GM18519 (cell line): Measurements from ENCODE around the gene TMEM106B.
A peak's percentile ranks its signal among the peaks of the same experiment; 100 is the strongest.
"Not testable (repeated sequence)": the region's sequence is repeated elsewhere in the genome, so short reads cannot be mapped to it uniquely, and the experiment has no call there.

Experiments
- ATAC-seq: cut with Tn5 transposase; IDR thresholded peaks from one replicate; pipeline ENCODE4 v1.9.1; 2021; ENCODE audit warnings: mild to moderate bottlenecking, moderate library complexity; ENCODE audit not compliant: unreplicated experiment, low FRiP score

Gene TMEM106B

DNA sequence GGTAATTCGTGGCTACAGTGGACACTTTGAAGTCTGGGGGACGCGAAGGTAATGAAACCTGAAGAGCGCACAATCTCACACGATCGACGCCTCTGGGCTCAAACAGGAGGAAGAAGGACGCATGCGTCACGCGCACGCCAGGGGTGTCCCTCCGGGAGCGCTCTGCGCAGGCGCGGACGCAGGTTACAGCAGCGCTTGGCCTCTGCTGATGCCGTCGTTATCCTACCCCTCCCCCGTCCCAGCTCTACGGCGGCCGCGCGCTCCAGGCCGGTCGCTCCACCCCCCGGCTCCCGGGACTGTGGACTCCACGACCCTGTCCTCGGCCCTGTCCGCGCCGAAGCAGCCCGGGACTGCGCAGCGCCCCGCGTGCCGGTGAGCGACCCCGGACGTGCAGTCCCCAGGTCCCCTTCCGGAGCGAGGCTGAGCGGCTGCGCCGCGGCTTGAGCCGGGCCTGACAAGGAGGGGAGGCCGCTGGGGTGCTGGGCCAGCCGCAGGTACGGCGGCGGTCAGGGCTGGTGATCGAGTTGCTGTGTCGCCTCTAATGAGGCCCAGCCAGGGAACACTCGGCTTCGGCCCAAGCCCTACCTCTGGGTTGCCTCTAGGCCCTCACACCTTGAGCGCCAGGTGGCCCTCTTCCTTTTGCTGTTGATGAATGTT is at the start of gene TMEM106B:
TMEM106B (plus strand) TSS at position 241 of the 657 bp plus-strand sequence. CDS start 3,517 bp downstream, outside the sequence.
- peak; percentile 94 for ATAC-seq

DNA sequence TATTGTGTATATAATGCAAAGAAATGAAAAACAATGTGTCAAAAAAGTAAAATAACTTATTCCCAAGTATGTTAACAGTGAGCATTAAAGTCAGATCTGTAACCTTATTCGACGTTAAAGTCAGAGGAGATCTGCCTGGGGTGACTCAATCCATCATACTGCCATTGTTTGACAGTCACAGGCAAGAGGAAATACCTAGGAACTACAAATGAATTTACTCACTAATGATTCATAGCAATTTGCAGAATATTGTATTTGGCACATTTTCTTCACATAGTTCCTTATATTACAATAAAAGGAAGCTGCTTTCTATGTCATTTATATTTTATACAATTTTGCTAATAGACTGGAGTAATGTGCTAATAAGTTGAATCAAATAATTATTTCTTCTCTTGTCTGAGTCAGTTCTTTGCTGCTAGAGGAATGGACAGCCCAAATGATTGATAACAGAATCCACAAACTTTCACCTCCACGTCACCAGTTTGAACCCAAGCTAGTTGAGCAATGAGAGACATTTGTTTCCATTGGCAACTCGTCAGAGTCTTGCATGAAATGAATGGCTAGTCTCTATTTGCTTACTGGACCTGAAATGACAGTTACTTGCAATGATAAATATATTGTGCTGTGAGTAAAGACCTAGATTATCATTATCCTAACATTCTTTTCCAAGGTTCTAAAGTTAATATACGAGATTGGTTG is 48.5 kb upstream of the TMEM106B start:
- ATAC-seq: no peak

DNA sequence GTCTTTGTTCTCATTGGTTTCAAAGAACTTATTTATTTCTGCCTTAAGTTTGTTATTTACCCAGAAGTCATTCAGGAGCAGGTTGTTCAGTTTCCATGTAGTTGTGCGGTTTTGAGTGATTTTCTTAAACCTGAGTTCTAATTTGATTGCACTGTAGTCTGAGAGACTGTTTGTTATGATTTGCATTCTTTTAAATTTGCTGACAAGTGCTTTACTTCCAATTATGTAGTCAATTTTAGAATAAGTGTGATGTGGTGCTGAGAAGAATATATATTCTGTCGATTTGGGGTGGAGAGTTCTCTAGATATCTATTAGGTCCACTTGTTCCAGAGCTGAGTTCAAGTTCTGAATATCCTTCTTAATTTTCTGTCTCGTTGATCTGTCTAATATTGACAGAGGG is 43.0 kb upstream of the TMEM106B start:
- ATAC-seq: not testable (repeated sequence)

DNA sequence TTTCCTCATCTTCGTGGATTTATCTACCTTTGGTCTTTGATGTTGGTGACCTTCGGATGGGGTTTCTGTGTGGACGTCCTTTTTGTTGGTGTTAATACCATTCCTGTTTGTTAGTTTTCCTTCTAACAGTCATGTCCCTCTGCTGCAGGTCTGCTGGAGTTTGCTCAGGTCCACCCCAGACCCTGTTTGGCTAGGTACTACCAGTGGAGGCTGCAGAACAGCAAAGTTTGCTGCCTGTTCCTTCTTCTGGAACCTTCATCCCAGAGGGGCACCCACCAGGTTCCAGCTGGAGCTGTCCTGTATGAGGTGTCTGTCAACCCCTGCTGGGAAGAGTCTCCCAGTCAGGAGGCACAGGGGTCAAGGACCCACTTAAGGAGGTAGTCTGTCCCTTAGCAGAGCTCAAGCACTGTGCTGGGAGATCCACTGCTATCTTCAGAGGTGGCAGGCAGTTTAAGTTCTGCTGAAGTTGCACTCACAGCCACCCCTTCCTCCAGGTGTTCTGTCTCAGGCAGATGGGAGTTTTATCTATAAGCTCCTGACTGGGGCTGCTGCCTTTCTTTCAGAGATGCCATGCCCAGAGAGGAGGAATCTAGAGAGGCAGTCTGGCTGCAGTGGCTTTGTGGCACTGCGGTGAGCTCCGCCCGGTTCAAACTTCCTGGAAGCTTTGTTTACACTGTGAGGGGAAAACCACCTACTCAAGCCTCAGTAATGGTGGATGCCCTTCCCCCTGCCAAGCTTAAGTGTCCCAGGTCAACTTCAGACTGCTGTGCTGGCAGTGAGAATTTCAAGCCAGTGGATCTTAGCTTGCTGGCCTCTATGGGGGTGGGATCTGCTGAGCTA is 40.9 kb upstream of the TMEM106B start:
- ATAC-seq: not testable (repeated sequence)

DNA sequence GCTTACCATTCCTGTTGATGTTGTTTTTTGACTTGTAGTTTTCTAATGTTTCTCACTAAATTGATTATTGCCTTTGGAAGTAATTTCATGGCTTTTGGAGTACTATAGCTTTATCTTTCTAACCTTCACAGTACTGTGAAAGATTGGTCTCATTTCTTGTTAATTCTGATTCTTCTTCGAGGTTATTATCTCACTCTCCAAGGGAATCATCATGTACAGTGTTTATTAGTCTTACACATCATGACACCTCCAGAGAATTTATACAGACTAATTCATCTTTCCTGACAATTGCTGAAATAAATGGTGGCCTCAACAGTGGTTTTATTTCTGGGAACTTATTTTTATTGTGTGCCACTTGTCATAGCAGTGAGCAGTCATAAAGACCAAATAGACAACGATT is 37.4 kb upstream of the TMEM106B start:
- ATAC-seq: no peak

DNA sequence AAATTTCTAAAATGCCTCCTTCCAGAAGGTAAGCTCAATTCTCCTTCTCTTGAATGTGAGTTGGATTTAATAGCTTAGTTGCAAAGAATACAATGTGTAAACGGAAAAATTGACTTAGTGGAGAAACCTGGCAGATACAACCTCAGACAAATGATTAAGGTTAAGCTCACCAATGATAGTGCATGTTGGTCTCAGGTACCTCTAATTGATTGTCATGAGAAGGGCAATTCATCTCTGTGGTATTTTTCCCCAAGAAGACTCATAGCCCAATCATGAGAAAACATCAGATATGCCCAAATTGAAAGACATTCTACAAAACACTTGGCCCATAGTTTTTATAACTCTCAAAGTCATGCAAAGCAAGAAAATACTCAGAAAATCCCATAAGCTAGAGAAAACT is 36.2 kb upstream of the TMEM106B start:
- ATAC-seq: no peak

DNA sequence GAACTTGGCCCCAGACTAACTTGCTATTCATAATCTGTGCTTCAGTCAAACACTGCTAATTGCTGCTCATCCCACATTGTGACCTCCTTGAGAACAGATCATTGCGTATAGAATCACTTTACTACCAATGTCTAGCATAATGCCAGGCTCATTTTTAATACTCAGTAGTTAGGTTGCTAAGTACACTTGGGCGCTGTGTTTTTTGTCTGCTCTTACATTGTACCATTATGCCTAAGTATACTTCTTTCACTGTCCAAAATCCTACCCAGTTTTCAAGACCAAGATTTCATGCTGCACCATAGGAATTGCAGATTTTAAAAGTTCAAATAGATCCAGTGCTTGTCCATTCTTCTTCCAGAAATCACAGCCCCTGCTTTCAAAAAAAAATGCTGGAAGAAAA is 32.8 kb upstream of the TMEM106B start:
- no peak for ATAC-seq

DNA sequence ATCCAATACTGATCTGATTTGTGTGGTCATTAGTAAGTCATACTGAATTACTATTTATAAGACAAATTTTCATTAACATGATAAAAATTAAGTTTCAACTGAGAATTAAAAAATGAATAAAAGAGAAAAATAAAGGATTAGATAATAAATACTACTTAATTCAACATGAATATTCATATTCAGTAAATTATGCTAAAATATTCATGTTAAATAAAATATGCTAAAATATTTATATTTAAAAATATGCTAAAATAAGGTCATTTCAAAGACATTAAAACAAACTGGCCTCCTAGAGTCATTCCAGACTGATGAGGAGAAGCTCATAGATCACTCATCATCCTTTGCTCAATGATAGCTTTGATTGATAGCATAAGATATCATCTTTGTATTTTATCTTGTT is 16.7 kb upstream of the TMEM106B start:
- ATAC-seq: no peak

DNA sequence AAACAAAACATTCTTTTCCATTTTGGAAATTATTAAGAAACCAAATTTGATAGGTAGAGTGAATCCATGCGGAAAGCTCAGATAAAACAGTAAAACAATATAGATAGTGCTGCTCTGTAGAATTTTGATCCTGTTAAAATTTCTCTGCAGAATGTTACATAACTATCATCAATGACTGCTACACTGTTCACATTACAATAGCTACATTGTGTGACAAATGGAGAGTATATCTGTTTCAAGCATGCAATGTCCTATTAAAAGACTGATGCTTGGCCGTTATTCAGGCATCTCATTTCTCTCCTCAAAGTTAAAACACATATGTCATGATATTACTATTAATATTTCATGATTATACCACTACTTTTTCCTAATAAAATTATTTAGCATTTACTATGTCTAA is 14.7 kb upstream of the TMEM106B start:
- ATAC-seq: no peak

DNA sequence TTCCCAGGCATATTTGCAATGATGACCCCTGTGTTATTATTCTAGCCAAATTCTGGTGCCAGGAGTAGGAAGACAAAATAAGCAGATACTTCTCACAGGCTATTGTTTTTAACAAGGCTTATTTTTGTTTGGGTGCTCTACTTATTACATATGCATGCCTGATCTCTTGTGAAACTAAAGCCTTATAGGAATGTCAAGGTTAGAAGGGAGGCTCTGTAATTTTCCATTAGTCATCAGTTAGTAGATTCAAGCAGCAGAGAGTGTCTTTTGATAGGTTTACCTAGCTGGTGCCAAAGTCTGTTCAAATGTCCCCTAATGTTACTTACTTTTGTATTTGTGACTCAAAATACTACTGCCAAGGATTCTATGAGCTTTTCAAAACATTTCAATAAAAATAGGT is 11.7 kb upstream of the TMEM106B start:
- ATAC-seq: no peak

DNA sequence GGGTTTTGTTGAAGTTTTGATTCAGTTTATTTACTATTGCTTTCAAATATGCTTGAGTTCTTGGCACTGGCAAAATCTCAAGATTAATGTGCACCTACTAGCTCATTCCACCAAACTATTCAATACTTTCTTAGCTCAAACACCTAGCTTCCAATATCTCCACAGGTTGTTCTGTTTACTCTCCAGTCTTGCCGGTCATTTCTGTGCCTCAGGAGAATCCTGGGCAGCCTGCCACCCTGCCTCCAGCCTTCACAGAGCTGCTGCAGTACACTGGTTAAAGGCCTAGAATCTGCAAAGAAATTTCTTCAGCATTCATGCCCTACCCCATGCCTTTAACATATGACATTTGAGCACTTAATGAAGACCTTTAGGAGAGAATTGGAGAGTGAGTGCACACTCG is 4.0 kb upstream of the TMEM106B start:
- ATAC-seq: no peak

DNA sequence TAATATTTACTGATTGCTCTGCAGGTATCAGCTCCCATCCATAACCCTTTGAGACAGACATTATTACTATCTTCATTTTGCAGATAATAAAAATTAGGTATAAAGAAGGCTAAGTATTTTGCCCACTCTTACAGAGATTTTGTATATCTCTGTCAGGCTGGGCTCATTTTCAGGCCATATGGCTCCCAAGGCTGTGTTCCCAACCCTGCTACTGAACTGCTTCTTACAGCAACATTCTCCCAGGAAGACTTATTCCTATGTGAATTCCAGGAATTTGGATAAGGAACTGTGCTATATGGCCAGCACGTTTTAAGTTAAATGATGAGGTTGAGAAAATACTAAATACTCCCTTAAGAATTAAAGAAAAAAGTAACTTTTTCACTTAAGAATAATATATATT is 1.9 kb upstream of the TMEM106B start:
- no peak for ATAC-seq

DNA sequence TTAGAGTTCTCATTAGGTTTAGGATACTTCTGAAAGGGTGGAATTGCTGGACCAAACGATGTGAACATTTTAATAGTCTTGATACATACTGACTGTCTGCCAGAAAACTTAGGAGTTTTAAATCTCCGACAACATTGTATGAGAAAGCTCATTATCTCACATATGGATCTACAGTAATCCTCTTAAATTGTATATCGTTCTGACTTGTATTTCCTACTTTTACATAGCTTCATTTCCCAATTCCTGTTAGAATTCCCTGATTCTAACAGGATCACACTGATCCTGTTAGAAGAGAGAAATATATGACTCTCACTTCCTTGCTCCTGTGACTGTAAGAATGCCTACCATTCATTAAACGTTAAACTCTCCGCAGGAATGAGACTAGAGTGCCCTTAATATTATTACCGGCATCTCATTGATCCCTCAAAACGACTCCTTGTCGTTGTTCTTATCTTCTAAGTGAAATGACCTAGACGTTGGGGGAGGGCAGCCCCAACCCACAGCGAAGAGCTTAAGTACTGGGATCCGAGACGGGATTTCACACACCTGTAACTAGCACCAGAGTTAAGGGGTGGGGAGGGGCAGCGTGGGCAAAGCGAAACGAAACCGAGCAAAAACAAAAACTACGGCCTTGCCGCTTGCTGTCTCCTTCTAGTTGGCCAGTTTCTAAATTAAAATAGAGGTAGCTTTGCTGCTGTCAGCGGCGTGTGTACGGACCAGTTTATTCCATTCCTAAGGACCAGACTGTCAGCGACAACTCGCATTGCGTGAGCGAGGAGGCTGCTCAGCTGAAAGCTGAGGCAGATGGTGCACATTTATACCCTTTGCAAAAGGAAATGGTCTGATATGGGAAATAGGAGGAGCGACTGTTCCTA is 678 bp upstream of the TMEM106B start:
- ATAC-seq: peak; percentile 28

DNA sequence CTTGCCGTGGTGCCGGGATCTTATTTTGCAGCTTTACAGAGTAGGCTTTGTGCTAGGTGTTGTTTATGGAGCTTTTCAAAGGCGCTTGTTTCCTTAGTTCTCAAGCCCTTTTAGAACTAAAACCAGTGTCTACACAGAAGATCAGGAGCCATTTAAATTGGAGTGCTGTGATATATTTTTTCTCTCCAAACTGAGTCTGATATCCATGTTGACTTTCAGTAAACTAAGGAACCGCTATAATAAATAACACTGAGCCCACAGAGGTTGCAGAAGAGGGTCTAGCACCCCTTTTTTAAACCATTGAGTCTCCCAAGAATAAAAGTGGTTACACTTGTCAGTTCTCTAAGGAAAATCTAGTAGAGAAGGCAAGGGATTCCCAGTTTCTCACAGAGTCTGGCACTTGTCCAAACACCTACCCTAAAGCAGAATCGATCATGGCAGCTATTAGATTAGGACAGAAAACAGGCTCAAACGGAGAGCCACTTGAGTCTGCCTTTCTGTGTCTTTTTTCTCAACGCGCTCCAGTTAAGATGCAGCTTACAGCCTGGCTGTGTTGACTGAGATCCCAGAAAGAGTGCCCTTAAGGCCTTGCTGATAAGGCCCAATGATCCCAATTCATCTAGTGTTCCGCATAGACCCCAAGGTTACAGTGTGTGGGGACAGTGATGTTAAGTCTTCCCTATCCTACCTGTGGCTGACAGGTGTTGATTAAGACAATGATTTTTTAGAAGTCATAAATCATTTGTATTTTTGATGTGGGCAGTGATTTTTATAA is 804 bp downstream of the TMEM106B start:
- ATAC-seq: no peak

DNA sequence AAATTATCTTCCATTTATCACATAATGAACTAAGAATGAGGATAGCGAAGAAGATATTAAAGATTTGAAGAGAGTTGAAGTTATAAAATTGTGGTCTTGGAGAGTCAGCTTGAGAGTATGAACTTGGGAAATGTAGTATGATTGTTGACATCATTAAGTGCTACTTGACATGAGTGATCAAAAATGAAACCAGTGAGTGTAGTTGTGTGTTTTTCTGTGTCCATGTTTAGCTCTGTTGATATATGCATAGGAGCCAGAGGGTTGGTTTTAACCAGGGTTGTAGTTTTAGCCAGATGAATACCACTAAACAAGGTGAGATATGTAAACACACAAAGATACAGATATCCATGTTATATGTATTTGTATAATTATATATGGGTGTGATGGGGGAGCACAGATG is 6.2 kb downstream of the TMEM106B start:
- ATAC-seq: no peak

DNA sequence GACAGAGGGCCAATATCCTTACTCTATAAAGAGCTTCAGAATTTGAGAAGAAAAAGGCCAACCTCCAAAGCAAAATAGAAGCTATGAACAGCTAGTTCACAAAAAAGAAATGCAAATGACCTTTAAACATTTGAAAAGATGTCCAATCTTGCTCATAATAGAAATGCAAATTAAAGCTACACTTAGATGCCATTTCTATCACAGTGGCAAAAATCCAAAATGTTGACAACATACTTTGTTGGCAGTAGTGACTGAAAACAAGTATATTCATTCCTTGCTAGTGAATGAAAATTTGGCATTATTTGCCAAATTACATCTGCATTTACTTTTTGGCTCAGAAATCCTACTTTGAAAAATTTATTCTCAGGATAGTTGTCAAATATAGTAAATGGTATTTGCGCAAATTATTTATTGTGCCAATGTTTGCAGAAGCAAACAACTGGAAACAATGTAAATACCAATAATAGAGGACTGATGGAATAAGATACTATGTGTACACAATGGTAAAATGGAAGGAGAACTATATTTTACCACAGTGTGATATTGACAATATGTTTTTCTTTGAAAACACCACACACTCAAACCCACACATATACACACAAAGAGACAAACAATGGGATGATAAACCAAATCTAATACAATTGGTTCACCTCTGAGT is 9.4 kb downstream of the TMEM106B start:
- no peak for ATAC-seq

DNA sequence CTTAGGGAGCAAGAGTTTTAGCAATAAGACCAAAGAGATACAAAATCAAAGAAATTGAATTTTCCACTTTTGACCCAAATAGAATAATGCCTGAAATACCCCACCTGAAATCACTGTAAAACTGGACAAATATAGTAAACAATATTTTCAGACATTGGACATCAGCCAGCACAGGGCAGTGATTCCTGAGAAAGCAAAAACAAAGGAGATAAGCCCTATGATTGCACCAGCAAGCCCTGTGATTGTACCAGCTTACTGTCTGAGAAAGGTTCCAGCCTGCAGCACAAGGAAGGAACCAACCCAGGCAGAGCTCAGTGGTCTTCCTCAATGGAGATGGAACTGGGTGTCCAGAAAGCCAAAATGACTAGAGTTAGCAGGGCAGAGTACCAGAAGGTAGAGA is 10.3 kb downstream of the TMEM106B start:
- ATAC-seq: no peak

DNA sequence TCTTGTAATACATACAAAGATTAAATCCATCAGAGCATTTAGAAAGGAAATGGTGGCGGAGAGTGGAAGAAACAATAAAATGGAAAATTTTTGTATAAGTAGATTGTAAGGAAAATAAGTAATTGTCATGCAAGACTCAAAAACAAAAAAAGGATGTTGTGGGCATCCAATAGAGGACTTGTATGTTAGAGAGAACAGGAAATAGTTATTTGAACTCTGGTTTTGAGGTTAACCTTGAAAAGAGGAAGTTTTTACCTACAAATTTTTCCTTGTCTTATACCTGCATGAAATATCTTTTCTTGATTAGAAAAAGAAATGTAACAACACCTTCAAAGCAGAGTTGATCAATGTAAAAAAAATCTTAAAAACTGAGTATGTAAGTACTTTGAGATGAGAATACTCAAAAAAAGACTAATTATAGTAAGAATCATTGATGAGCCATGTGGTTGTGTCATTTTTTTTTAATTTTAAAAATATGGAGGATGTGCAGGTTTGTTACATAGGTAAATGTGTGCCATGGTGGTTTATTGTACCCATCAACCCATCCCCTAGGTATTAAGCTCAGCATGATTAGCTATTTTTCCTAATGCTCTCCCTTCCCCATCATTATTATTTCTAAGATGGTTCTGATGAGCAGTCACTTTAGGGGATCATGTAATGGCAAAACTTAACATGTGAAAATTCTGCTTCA is 11.9 kb downstream of the TMEM106B start:
- peak; percentile 94 for ATAC-seq

DNA sequence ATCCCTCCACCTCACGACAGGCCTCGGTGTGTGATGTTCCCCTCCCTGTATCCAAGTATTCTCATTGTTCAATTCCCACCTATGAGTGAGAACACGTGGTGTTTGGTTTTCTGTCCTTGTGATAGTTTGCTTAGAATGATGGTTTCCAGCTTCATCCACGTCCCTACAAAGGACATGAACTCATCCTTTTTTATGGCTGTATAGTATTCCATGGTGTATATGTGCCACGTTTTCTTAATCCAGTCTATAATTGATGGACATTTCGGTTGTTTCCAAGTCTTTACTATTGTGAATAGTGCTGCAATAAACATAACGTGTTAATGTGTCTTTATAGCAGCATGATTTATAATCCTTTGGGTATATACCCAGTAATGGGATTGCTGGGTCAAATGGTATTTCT is 13.9 kb downstream of the TMEM106B start:
- ATAC-seq: not testable (repeated sequence)
